ENCODE measurements around the gene RASSF1. TPM values are rescaled to one million over a fixed set of nuclear protein-coding genes. Genes with fewer than 3 reads are reported as not detected.
A peak's percentile ranks its signal among the peaks of the same experiment; 100 is the strongest.

The RASSF1 gene
- total RNA-seq, 2 experiments from 2014 or later, result 75.8 to 76.5 TPM

DNA sequence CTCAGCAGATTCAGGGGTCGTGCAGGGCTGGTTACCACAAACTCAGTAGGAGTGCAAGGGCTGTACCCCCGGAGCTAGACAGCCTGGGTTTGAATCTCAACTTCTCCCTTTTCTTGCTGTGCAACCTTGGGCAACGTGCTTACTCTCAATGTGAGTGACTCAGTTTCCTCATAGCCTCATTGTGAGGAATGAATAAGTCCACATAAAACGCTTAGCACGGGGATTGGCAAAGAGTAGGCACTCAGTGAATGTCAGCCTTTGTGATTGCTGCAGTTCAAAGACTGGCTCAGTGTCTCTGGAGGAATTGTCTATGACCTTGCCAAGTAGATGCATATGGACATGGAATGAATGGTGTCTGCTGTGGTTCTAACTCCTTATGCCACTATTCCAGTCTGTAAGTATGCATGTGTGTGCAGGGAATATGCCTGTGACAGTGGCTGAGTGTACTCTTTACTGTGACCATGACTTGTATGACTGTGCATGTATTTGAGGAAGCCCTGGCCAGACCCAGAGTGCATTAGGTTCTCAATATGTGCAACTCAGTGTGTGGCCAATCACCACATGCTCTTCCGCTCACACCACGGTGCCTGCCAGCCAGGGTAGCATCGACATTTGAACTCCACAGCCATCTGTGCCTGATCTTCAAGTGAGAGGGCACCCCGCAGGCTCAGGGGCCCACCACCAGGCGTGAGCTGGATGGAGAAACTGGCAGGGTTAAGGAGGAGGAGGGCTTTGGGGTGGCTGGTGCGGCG, 40.5 kb downstream of the RASSF1 start:
- CTCF ChIA-PET, result interaction anchor here (0.8 to 1.9 kb wide), 14 partner anchors 9 to 105 kb away, joined by 3 to 8 read pairs (median 4); partner anchors contain the start of genes LSMEM2, RASSF1 and TUSC2

DNA sequence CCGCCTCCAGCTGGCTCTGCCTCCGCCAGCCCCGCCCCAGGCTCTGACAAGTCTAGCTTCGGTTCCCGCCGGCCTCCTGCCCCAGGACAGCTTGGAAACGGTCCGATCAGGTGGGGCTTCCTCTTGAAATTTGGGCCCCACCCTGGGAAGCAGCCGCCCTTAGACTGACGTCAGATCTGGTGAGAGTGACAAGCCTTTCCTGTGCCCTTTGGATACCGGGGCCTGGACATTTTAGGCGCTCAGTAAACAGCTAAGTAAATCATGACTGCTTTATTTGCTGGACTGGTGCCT, 41.1 kb downstream of the RASSF1 start:
- H3K36me3 Mint-ChIP-seq (ENCODE audit: low read depth), result peaks cover 1% of the 10 kb centered on the region
- no peaks in the 10 kb centered on the region for H3K9me3 Mint-ChIP-seq
- POLR2A ChIA-PET, result interaction anchor here (0.6 to 3.1 kb wide), 15 partner anchors 10 to 370 kb away, joined by 3 to 14 read pairs (median 3); partner anchors contain the start of genes CYB561D2, LSMEM2, MON1A and NPRL2

More for the DNA sequence above, 40.5 kb downstream of the RASSF1 start:
- TF ChIP-seq, protein P1, sequence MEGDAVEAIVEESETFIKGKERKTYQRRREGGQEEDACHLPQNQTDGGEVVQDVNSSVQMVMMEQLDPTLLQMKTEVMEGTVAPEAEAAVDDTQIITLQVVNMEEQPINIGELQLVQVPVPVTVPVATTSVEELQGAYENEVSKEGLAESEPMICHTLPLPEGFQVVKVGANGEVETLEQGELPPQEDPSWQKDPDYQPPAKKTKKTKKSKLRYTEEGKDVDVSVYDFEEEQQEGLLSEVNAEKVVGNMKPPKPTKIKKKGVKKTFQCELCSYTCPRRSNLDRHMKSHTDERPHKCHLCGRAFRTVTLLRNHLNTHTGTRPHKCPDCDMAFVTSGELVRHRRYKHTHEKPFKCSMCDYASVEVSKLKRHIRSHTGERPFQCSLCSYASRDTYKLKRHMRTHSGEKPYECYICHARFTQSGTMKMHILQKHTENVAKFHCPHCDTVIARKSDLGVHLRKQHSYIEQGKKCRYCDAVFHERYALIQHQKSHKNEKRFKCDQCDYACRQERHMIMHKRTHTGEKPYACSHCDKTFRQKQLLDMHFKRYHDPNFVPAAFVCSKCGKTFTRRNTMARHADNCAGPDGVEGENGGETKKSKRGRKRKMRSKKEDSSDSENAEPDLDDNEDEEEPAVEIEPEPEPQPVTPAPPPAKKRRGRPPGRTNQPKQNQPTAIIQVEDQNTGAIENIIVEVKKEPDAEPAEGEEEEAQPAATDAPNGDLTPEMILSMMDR (IDR thresholded peaks at IDR 0.05), result no peak
- Mint-ChIP-seq H3K4me3 (peak overlapping the region; percentile 99), H3K9me3 (no peaks in the 10 kb centered on the region), H3K36me3 (ENCODE audit: low read depth) (peaks cover 1% of the 10 kb centered on the region), H3K27me3 (no peaks in the 10 kb centered on the region), H3K27ac (peak overlapping the region; percentile 98), H3K4me1 (ENCODE audit: low read depth) (peaks cover 23% of the 10 kb centered on the region)
- intact Hi-C loops (cut with micrococcal nuclease), result no loop called here
- ATAC-seq (no peak), DNase-seq (peak; percentile 42)
- POLR2A ChIA-PET, result interaction anchor here (0.6 to 3.1 kb wide), 11 partner anchors 10 to 370 kb away, joined by 3 to 14 read pairs (median 3); partner anchors contain the start of genes CYB561D2, MON1A, NPRL2 and RASSF1

DNA sequence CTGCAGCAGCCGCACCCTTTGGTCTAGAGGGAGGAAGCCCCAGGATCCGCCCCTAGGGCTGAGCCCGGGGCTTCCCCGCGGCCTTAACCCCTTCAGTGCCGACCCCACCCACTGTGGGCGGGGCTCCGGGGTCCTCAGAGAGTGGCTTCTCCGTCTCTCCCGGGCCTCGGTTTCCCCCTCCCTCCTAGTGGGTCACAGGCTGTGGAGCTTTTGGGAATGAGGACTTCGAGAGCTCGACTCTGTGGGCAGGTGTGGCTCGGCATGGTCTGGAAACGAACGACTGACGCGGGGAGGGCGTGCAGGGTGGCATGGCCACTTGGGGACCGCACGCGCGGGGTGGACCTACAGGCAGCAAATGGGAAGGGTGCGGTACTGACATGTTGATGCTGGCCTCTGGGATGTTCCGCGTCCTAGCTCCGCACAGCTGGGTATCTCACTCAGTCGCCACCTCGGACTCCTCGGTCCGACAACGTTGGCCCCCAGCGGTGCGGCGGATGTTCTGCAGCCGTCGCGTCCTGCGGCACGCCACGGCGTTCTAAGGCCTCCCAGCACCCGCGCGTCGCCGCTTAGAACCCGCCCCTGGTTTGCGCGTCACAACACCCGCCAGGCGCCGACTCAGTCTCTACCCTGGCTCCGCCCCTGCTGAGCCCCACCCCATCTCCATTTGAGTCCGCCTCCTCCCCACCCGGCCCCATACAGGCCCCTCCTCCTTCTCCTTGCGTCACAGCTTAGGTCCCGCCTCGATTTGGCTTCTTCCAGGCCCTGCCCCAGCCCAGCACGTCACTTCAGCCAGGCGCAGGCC, 41.6 kb downstream of the RASSF1 start, which contains the start of the genes HYAL3 and NAA80:
Gene HYAL3, minus strand, starts transcription at position 570 of the 802 bp plus-strand sequence. CDS start 3,803 bp downstream, outside the sequence.
Gene NAA80, minus strand, starts transcription at position 570 of the 802 bp plus-strand sequence. CDS start 1,942 bp downstream, outside the sequence.
- DNase-seq (peak; percentile 100), ATAC-seq (peak; percentile 92)
- peak within 1 kb of the TSS; percentile 99 for H3K4me3 Mint-ChIP-seq
- H3K27me3 Mint-ChIP-seq, result no peaks in the 10 kb centered on the region
- peaks cover 1% of the 10 kb centered on the region for H3K36me3 Mint-ChIP-seq (ENCODE audit: low read depth)
- intact Hi-C loops (cut with micrococcal nuclease), result no loop called here
- H3K9me3 Mint-ChIP-seq, result no peaks in the 10 kb centered on the region
- POLR2A ChIA-PET, result interaction anchor here (0.6 to 3.1 kb wide), 18 partner anchors 9 to 269 kb away, joined by 3 to 14 read pairs (median 4); partner anchors contain the start of genes CYB561D2, LSMEM2, NPRL2 and RASSF1
- peaks cover 17% of the 10 kb centered on the region for H3K4me1 Mint-ChIP-seq (ENCODE audit: low read depth)
- peak within 1 kb of the TSS; percentile 98 for H3K27ac Mint-ChIP-seq
- CTCF ChIA-PET, result interaction anchor here (0.8 to 1.9 kb wide), 18 partner anchors 9 to 104 kb away, joined by 3 to 8 read pairs (median 4); partner anchors contain the start of genes LSMEM2, RASSF1 and TUSC2
- TF ChIP-seq, protein P1 (IDR thresholded peaks at IDR 0.05), result peak; percentile 65

More for the DNA sequence above, 41.1 kb downstream of the RASSF1 start:
- no peaks in the 10 kb centered on the region for H3K27me3 Mint-ChIP-seq
- H3K4me3 Mint-ChIP-seq, result peak overlapping the region; percentile 99
- H3K27ac Mint-ChIP-seq, result peak overlapping the region; percentile 98
- CTCF ChIA-PET, result interaction anchor here (0.8 to 1.9 kb wide), 15 partner anchors 9 to 105 kb away, joined by 3 to 8 read pairs (median 4); partner anchors contain the start of genes LSMEM2, RASSF1 and TUSC2
- no peak for DNase-seq
- H3K4me1 Mint-ChIP-seq (ENCODE audit: low read depth), result peaks cover 19% of the 10 kb centered on the region
- TF ChIP-seq, protein P1 (IDR thresholded peaks at IDR 0.05), result no peak
- ATAC-seq, result no peak
- intact Hi-C loops (cut with micrococcal nuclease), result no loop called here

DNA sequence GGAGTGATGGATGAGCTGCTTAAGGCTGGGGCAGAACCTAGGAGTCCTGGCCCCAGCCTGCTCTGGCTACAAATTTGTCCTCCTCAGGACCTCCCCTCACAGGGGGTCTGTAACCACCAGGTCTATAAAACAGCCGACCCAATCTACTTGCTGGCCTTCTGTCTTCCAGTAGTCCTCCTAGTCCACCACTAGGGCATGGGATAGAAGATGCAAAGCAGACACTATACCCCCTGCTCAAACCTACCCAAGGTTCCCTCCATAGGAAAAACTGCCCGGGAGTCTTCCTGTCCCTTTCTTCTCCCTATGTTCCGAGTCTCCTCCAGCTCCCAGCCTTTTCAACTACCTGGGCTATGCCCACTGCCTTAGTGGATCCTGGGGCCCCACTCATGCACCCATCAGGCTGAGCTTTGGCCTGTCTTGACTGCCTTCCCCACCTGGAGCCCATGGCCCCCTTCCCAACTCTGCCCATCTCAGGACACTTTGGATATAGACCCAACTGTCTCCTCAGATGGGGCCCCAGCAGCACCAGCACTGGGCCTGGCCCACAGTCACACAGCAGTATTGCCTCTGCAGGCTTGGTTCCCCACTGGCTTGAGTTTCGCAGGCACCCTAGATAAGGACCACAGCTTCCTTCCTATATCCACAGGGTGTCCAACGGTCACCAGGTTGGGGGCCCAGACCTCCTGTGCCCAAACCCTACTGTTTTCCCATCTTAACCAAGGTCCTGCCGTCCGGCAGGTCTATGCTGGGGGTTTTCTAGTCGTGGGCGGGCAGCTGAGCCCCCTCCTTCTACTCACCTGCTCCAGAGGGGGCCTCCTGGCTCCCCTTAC, 42.5 kb downstream of the RASSF1 start:
- H3K9me3 Mint-ChIP-seq, result no peaks in the 10 kb centered on the region
- DNase-seq, result no peak
- ChIA-PET CTCF (interaction anchor here (0.6 to 1.9 kb wide), 9 partner anchors 9 to 55 kb away, joined by 3 to 8 read pairs (median 4); partner anchors contain the start of genes LSMEM2 and TUSC2), POLR2A (interaction anchor here (0.9 to 3.1 kb wide), 13 partner anchors 8 to 61 kb away, joined by 3 to 14 read pairs (median 6); partner anchors contain the start of genes CYB561D2, LSMEM2, NPRL2 and RASSF1)
- peaks cover 1% of the 10 kb centered on the region for H3K36me3 Mint-ChIP-seq (ENCODE audit: low read depth)
- peaks cover 17% of the 10 kb centered on the region for H3K4me1 Mint-ChIP-seq (ENCODE audit: low read depth)
- H3K27me3 Mint-ChIP-seq, result no peaks in the 10 kb centered on the region
- H3K4me3 Mint-ChIP-seq, result peak overlapping the region; percentile 99
- H3K27ac Mint-ChIP-seq, result peak overlapping the region; percentile 98
- TF ChIP-seq, protein P1 (IDR thresholded peaks at IDR 0.05), result no peak
- intact Hi-C loops (cut with micrococcal nuclease), result no loop called here
- ATAC-seq, result no peak

Measured in activated CD8-positive, alpha-beta T cell treated with anti-CD3 and anti-CD28 coated beads for 36 hours (primary cell).